Activated CD4-positive, alpha-beta T cell treated with anti-CD3 and anti-CD28 coated beads, Interleukin-2, Interleukin-4, amounts not matched to agents 100 ng/mL and 50 ng/mL, durations not matched to agents 16 hours and 8 hours (primary cell): ENCODE measurements around the gene HMCN2.

ENCODE experiments used
- DNase-seq: peaks from one replicate; pipeline ENCODE4 v3.0.0-alpha.2; 2020; ENCODE audit warnings: low spot score

Gene HMCN2

GRCh38 chr9:130311003-130311402 is 45.4 kb downstream of the HMCN2 start:
- no peak for DNase-seq

DNA sequence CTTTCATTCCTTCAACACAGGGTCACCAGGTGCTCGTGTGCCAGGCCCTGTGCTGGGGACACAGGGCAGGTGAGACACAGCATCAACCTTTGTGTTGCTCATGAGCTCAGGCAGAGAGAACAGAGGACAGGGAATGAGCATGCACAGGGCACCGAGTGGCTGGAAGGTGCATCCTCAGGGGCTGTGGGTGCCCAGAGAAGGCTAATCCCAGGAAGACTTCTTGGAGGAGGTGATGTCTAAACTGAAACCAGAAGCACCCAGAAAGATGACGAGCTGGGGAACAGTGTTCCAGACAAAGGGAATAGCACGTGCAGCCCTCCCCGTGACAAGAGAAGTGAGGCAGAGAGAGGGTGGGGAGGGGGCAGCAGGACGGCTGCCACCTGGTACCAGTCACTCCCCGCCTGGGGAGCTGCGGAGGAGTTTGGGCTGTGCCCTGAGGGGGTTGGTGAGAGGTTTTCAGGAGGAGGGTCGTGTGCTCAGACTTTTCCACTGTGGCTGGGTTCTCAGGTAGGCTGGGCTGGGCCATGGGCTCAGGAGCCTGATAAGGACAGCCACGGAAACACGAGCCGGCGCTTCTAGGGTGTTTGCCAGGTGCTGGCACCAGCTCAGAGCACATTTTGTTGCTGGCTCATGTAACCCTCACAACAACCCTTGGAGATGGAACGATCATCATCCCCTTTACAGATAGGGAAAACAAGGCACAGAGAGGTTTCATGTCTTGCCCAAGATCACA is 46.0 kb downstream of the HMCN2 start:
- no peak for DNase-seq

DNA sequence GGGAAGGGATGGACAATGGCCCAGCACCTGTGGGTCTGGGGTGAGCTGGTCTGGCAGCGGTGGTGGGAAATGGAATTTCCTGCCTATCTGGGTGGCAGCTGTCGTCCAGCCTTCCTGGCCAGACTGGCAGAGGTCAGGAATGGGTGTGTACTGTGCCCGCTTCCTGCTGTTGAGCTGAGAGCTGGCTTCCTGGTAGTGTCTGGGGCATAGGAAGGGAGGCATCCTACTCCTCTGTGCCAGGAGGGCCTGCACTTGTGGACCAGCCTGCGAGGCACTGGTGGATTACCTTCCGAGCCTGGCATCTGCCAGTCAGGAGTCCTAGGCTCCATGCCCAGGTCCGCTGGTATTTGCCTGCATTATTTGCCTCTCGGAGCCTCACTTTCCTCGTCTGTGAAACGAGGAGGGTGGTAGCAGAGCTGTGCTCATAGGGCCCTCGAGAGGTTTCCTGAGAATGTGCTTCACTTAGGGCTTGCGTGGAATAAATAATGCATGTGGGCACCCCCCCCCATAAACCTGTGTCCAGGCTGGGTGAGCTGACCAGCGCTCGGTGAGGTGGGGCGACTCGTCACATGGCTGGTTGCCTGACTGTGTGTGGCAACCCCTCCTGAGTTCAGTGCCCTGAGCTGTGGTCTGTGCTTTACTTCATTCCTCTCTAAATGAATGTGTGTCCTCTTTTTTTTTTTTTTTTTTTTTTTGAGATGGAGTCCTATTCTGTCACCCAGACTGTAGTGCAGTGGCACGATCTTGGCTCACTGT is 47.7 kb downstream of the HMCN2 start:
- DNase-seq: no peak

GRCh38 chr9:130315446-130316226 is 50.1 kb downstream of the HMCN2 start:
- DNase-seq: no peak

DNA sequence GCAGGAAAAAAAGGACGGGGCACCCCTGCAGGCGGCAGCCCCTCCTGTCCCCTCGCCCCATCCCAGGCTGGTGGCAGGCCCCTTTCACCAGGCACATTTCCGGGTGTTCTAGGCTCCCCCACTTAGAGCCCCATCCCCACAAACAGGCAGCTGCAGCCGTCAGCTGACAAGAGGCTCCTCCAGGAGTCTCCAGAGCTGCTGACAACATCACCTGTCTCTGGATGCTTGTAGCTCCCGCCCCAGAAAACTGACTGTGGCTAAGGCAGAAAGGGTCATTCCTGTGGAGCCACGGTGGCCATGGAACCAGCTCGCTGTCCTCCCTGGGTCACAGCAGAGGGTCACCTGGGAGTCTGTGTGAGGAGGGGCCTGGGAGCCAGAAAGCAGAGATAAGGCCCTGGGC is 50.9 kb downstream of the HMCN2 start:
- DNase-seq: no peak

DNA sequence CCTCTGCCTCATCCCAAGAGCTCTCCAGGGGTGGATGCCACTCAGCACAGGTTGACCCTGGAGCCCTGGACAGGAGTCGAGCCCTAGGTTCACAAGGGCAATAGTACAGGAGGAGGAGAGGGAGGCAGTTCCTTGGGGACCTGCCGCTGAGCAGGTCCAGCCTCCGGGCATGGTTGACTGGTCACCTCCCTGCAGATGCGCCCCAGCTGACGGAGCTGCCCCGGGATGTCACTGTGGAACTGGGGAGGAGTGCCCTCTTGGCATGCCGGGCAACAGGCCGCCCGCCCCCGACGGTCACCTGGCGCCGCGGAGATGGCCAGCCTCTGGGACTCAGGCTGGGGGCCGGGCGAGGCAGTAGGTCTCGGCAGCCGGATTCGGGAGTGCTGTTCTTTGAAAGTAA is 53.7 kb downstream of the HMCN2 start:
- no peak for DNase-seq

GRCh38 chr9:130319944-130320712 is 54.6 kb downstream of the HMCN2 start:
- no peak for DNase-seq

GRCh38 chr9:130320723-130321481 is 55.3 kb downstream of the HMCN2 start:
- DNase-seq: no peak

DNA sequence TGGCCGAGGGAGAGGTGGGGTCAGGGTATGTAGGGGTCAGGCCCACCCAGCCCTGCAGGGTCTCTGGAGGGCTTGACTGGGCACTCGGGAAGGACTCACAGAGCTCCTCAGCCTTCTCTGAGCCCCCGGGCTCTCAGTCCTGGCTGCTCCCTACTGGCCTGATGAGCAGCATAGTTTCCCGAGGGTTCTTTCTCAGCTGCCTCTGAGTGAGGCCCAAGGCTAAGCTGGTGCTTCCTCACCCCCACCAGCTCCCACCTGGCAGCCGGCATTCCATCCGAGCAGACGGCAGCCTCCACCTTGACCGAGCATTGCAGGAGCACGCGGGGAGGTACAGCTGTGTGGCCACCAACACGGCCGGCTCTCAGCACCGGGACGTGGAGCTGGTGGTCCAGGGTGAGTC is 56.0 kb downstream of the HMCN2 start:
- no peak for DNase-seq

- DNase-seq: no peak
Measured at GRCh38 chr9:130323051-130323745, 57.6 kb downstream of the HMCN2 start.

- DNase-seq: no peak
Measured at GRCh38 chr9:130325921-130326320, 60.4 kb downstream of the HMCN2 start.

- DNase-seq: no peak
Measured at GRCh38 chr9:130327070-130327780, 61.7 kb downstream of the HMCN2 start.

DNA sequence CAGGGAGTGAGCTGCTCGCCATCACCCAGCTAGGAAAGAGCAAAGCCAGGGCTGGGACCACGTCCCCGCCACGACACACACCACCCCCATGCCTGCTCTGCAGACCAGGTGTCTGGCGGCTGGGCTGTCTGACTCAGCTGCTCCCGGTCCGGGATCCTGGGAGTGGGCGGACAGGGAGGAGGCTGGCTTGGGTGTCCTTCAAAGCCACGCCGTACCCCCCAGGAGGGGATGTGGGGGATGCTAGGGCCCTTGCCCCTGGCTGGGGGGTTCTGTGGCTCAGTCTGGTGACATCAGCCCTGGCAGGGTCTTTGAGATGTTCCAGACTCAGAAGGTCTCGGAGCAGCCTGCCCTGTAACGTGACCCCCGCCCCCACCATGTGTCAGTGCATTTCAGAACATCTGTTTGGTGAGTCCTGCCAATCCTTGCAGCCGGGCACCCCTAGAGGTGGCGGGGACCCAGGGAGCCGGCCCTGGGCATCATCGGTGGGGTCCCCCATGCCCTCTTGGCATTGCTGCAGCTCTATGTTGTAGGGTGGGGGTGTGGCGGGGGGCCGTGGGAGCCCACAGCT is 62.3 kb downstream of the HMCN2 start:
- DNase-seq: no peak

DNA sequence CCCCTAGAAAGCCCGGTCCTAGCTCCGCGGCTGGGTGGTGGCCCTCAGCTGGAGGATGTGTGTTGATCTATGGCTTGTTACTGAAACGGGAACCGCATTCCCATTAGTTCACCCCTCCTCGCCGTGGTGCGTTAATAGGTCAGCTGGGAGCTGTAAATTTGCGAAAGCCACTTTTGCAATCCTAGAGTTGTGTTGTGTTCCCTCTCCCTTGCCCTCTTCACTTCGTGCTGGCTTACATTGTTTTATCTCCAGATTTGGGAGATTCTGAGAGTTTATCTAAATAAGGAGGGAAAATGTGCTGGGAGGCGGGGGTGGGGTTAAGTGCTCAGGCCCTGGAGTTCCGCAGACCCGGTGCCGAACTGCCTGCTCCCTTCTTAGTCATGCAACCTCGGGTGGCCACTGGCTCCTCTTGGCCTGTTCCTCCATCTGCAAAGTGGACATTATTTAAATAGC is 62.8 kb downstream of the HMCN2 start:
- DNase-seq: no peak

GRCh38 chr9:130329061-130329460 is 63.5 kb downstream of the HMCN2 start:
- DNase-seq: no peak

- no peak for DNase-seq
Measured at GRCh38 chr9:130330202-130330862, 64.8 kb downstream of the HMCN2 start.

GRCh38 chr9:130331061-130331460 is 65.5 kb downstream of the HMCN2 start:
- no peak for DNase-seq

- no peak for DNase-seq
Measured at GRCh38 chr9:130331573-130331972, 66.0 kb downstream of the HMCN2 start.

DNA sequence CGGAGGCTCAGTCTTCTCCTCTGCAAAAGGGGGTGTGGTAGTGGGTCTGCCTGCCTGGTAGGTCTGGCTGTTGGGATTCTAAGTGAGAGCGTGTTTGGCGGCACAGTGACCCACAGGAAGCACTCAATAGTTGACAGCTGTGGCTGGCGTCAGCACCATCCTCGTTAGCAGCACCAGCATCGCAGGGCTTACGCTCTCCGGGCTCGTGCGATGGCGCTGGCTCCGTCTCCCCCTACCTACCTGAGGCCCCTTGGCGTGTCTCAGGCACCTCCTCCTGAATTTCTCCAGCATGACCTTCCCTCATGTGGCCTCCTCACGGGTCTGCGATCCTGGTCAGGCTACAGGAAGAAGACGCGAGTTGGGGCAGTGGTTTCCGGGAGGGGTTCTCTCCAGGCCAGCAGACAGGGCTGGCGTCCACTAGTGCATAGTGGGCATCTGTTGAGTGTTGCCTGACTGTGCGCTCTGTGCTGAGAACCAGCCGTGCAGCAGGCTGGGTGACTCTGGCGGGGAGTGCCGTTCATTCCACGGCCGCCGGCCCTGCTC is 66.9 kb downstream of the HMCN2 start:
- DNase-seq: no peak
